DOHH2 (cell line): ENCODE measurements around the gene KIF21B.

Source experiments
- EZH2phosphoT487 ChIP-seq: fragments of 200-600 bp; sonication (generic); IDR thresholded peaks from 2 replicates; pipeline ENCODE4 v1.6.1; 2017; ENCODE audit warnings: borderline replicate concordance, mild to moderate bottlenecking, antibody characterized with exemption, low read length, moderate library complexity, mixed read lengths
- TF ChIP-seq, protein P1 (sequence below): fragments of 200-600 bp; sonication (generic); IDR thresholded peaks from one replicate; pipeline ENCODE4 v1.5.1; 2014; ENCODE audit warnings: antibody characterized with exemption, mild to moderate bottlenecking, low read depth, low read length; ENCODE audit not compliant: poor library complexity, severe bottlenecking

DNA sequence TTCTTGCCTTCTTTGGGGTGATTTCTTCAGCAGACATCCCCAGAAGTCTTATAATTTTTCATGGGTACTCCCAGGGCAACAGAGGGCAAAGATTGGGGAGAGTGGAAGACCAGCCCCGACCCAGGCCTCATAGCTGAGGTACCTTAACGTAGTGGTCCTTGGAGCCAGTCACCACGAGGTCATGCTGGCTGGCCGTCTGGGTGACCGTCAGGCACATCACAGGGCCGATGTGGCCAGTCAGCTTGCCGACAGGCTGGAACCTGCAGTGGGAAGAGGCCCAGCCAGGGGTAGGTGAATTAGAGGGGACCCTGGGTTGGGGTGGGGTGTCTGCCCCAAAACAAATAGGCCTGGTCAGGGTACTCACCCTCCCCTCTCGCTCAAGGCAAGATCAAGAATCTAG is 46.9 kb downstream of the KIF21B start:
- TF ChIP-seq, protein P1, sequence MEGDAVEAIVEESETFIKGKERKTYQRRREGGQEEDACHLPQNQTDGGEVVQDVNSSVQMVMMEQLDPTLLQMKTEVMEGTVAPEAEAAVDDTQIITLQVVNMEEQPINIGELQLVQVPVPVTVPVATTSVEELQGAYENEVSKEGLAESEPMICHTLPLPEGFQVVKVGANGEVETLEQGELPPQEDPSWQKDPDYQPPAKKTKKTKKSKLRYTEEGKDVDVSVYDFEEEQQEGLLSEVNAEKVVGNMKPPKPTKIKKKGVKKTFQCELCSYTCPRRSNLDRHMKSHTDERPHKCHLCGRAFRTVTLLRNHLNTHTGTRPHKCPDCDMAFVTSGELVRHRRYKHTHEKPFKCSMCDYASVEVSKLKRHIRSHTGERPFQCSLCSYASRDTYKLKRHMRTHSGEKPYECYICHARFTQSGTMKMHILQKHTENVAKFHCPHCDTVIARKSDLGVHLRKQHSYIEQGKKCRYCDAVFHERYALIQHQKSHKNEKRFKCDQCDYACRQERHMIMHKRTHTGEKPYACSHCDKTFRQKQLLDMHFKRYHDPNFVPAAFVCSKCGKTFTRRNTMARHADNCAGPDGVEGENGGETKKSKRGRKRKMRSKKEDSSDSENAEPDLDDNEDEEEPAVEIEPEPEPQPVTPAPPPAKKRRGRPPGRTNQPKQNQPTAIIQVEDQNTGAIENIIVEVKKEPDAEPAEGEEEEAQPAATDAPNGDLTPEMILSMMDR: no peak
- no peak for TF ChIP-seq EZH2phosphoT487
